Lower lobe of right lung (tissue), 2 donors: Measurements from ENCODE around the gene NUTF2. TPM values are rescaled to one million over a fixed set of nuclear protein-coding genes. Genes with fewer than 3 reads are reported as not detected.

Source experiments
- ATAC-seq, 2 donors: fragments of 200-7000 bp; cut with Tn5 transposase; one replicate each; pipeline ENCODE4 v1.9.1; 2020 to 2022; ENCODE audit warnings: mild to moderate bottlenecking in 2 of 2, moderate library complexity in 2 of 2
- DNase-seq: peaks from one replicate; pipeline ENCODE4 v3.0.0-alpha.2; 2020
- H3K27ac ChIP-seq: fragments of 200-600 bp; one replicate; pipeline ENCODE4 v1.8.0; 2022
- H3K27me3 ChIP-seq: fragments of 200-600 bp; one replicate; pipeline ENCODE4 v1.8.0; 2022; ENCODE audit warnings: low read depth
- H3K36me3 ChIP-seq: fragments of 200-600 bp; one replicate; pipeline ENCODE4 v1.8.0; 2022; ENCODE audit warnings: mild to moderate bottlenecking
- H3K4me1 ChIP-seq: fragments of 200-600 bp; one replicate; pipeline ENCODE4 v1.8.0; 2022
- H3K4me3 ChIP-seq: fragments of 200-600 bp; one replicate; pipeline ENCODE4 v1.8.0; 2022; ENCODE audit warnings: mild to moderate bottlenecking
- H3K9me3 ChIP-seq: fragments of 200-600 bp; one replicate; pipeline ENCODE4 v1.8.0; 2022
- CTCF ChIP-seq: fragments of 200-600 bp; IDR thresholded peaks from one replicate; pipeline ENCODE4 v1.8.0; 2022; ENCODE audit warnings: antibody characterized with exemption, mild to moderate bottlenecking
- intact Hi-C: fragments of 100-400 bp; cut with DNase I; formaldehyde crosslinking; loops from one replicate; pipeline ENCODE4 v1.11.0; 2022
- total RNA-seq: library from RNA; stranded (reverse); fragmentation: NEBNext Ultra II Directional; extraction: Animal tissue kit (Norgen Biotek cat#: 25700); gene quantifications from one replicate; pipeline ENCODE4 v1.2.1, GENCODE V29; 2021
- donor health status: DM: no; HTN: yes; CAD: no; lungs with severe emphysema.

Gene NUTF2
- total RNA-seq, 1 donor from 2014 or later: 55.8 TPM

- ATAC-seq: peak in 1 of 2 donors; percentile 0
- Histone ChIP-seq H3K9me3 (no peaks in the 10 kb centered on the region), H3K27ac (peak overlapping the region; percentile 98), H3K4me1 (peaks cover 33% of the 10 kb centered on the region), H3K4me3 (peak overlapping the region; percentile 75), H3K27me3 (no peaks in the 10 kb centered on the region), H3K36me3 (no peaks in the 10 kb centered on the region)
- no peak for DNase-seq
- no peak for TF ChIP-seq CTCF
- intact Hi-C loops: no loop called here
Observed at GRCh38 chr16:67841198-67841815, 5.4 kb upstream of the NUTF2 start.

- peak; percentile 86 to 89 for ATAC-seq
- peak; percentile 95 for DNase-seq
- H3K9me3 ChIP-seq: no peaks in the 10 kb centered on the region
- intact Hi-C loops: no loop called here
- no peaks in the 10 kb centered on the region for H3K36me3 ChIP-seq
- no peaks in the 10 kb centered on the region for H3K27me3 ChIP-seq
- peak; percentile 82 for TF ChIP-seq CTCF
- peak within 1 kb of the TSS; percentile 98 for H3K27ac ChIP-seq
- H3K4me3 ChIP-seq: peak within 1 kb of the TSS; percentile 75
- H3K4me1 ChIP-seq: peaks cover 33% of the 10 kb centered on the region
Observed at GRCh38 chr16:67841816-67842508, 4.8 kb upstream of the NUTF2 start, which contains the start of gene THAP11. TSS of gene THAP11 (plus strand) at chr16:67842320. CDS start at chr16:67842555, 235 bp downstream.

GRCh38 chr16:67842509-67843342 is 4.0 kb upstream of the NUTF2 start:
- TF ChIP-seq CTCF: peak; percentile 26
- DNase-seq (peak; percentile 79), ATAC-seq (peak; percentile 30 to 35)
- no peaks in the 10 kb centered on the region for H3K9me3 ChIP-seq
- no peaks in the 10 kb centered on the region for H3K36me3 ChIP-seq
- peak overlapping the region; percentile 98 for H3K27ac ChIP-seq
- peak overlapping the region; percentile 75 for H3K4me3 ChIP-seq
- intact Hi-C loops: no loop called here
- H3K27me3 ChIP-seq: no peaks in the 10 kb centered on the region
- H3K4me1 ChIP-seq: peaks cover 37% of the 10 kb centered on the region

GRCh38 chr16:67843343-67843765 is 3.4 kb upstream of the NUTF2 start:
- Histone ChIP-seq H3K36me3 (no peaks in the 10 kb centered on the region), H3K4me1 (peaks cover 44% of the 10 kb centered on the region), H3K27ac (peak overlapping the region; percentile 98), H3K9me3 (no peaks in the 10 kb centered on the region), H3K27me3 (no peaks in the 10 kb centered on the region), H3K4me3 (peak overlapping the region; percentile 75)
- intact Hi-C loops: no loop called here
- no peak for TF ChIP-seq CTCF
- no peak for ATAC-seq
- DNase-seq: no peak

- intact Hi-C loops: no loop called here
- Histone ChIP-seq H3K9me3 (no peaks in the 10 kb centered on the region), H3K27me3 (no peaks in the 10 kb centered on the region), H3K36me3 (no peaks in the 10 kb centered on the region), H3K4me3 (peak overlapping the region; percentile 75), H3K27ac (no peak overlapping the region), H3K4me1 (peaks cover 49% of the 10 kb centered on the region)
- no peak for DNase-seq
- no peak for ATAC-seq
- TF ChIP-seq CTCF: no peak
Observed at GRCh38 chr16:67844497-67844896, 2.2 kb upstream of the NUTF2 start.
